Keratinocyte (primary cell): ENCODE results near the gene AMBRA1. TPM values are rescaled to one million over a fixed set of nuclear protein-coding genes. Genes with fewer than 3 reads are reported as not detected.

Experiments used
- DNase-seq: peaks from one replicate; pipeline ENCODE4 v3.0.0-alpha.2; 2011; ENCODE audit warnings: low read depth, missing footprints, low spot score
- FAIRE-seq: peaks from 2 replicates; lab custom pipeline; 2011; peaks lifted over from hg19 to GRCh38; lab: Jason Lieb, UNC
- H2AFZ ChIP-seq: 2 replicates; pipeline ENCODE4 v1.6.0; 2012; ENCODE audit warnings: low read length, control low read depth, inconsistent platforms; ENCODE audit not compliant: control insufficient read depth
- H3K27ac ChIP-seq: 2 replicates; pipeline ENCODE4 v1.5.1; 2011; ENCODE audit warnings: low read length; ENCODE audit not compliant: control insufficient read depth, insufficient read depth
- H3K27me3 ChIP-seq: 3 replicates; pipeline ENCODE4 v1.6.0; 2011; ENCODE audit warnings: low read length; ENCODE audit not compliant: control insufficient read depth, insufficient read depth; ENCODE audit errors: extremely low read depth
- H3K36me3 ChIP-seq, 2 experiments: 2 replicates in 1 of 2; 3 replicates in 1 of 2; pipeline ENCODE4 v1.5.1; 2011; ENCODE audit warnings: low read length in 2 of 2, mild to moderate bottlenecking in 1 of 2; ENCODE audit not compliant: control insufficient read depth in 2 of 2, insufficient read depth in 2 of 2; ENCODE audit errors: extremely low read depth in 1 of 2
- H3K4me1 ChIP-seq: 3 replicates; pipeline ENCODE4 v1.5.1; 2011; ENCODE audit warnings: low read length; ENCODE audit not compliant: control insufficient read depth, insufficient read depth; ENCODE audit errors: extremely low read depth
- H3K4me2 ChIP-seq: 3 replicates; pipeline ENCODE4 v1.6.0; 2011; ENCODE audit warnings: low read depth, low read length; ENCODE audit not compliant: control insufficient read depth, insufficient read depth; ENCODE audit errors: extremely low read depth
- H3K4me3 ChIP-seq, 3 experiments: fragments of 200-600 bp in 1 of 3; sonication (generic) in 1 of 3; 2 replicates in 2 of 3; 3 replicates in 1 of 3; pipeline ENCODE4 v1.5.1; 2011 to 2016; ENCODE audit warnings: low read length in 3 of 3, mild to moderate bottlenecking in 3 of 3, control low read depth in 2 of 3, inconsistent platforms in 1 of 3, low read depth in 1 of 3, mixed read lengths in 1 of 3, mixed run types in 1 of 3, moderate library complexity in 1 of 3; ENCODE audit not compliant: control insufficient read depth in 2 of 3, insufficient read depth in 2 of 3; ENCODE audit errors: extremely low read depth in 1 of 3
- H3K79me2 ChIP-seq: 2 replicates; pipeline ENCODE4 v1.6.0; 2012; ENCODE audit warnings: low read length; ENCODE audit not compliant: control insufficient read depth, insufficient read depth
- H3K9ac ChIP-seq: 3 replicates; pipeline ENCODE4 v1.6.0; 2011; ENCODE audit warnings: low read length; ENCODE audit not compliant: control insufficient read depth, insufficient read depth; ENCODE audit errors: extremely low read depth
- H3K9me1 ChIP-seq: 3 replicates; pipeline ENCODE4 v1.6.0; 2011; ENCODE audit warnings: low read length; ENCODE audit not compliant: control insufficient read depth, insufficient read depth; ENCODE audit errors: extremely low read depth
- H3K9me3 ChIP-seq: 2 replicates; pipeline ENCODE4 v1.5.1; 2012; ENCODE audit warnings: low read depth, low read length; ENCODE audit not compliant: control insufficient read depth
- H4K20me1 ChIP-seq: 3 replicates; pipeline ENCODE4 v1.6.0; 2011; ENCODE audit warnings: low read length; ENCODE audit not compliant: control insufficient read depth, insufficient read depth; ENCODE audit errors: extremely low read depth
- CTCF ChIP-seq, 3 experiments: IDR thresholded peaks in 1 of 3; conservative IDR thresholded peaks in 1 of 3; optimal IDR thresholded peaks in 1 of 3; 2 replicates in 2 of 3; 3 replicates in 1 of 3; pipeline versions ENCODE3 to v1.5.1; 2011; ENCODE audit warnings: low read length in 3 of 3, mild to moderate bottlenecking in 3 of 3, moderate library complexity in 2 of 3, control low read depth in 1 of 3, inconsistent platforms in 1 of 3; ENCODE audit not compliant: insufficient read depth in 2 of 3; ENCODE audit errors: extremely low read depth in 1 of 3
- EZH2 ChIP-seq: IDR thresholded peaks from one replicate; pipeline ENCODE4 v1.6.1; 2012; ENCODE audit warnings: inconsistent platforms, mild to moderate bottlenecking, low read length, moderate library complexity
- dilution Hi-C: fragments of 300-500 bp; cut with MboI; formaldehyde crosslinking; loops from one replicate; pipeline ENCODE4 v1.7.0; 2020; ENCODE audit warnings: low sequenced_read_pairs; ENCODE audit not compliant: extremely low pct_ligation_motif_present
- polyA plus RNA-seq, 5 experiments: library from polyadenylated mRNA; depleted of rRNA in 3 of 5; stranded (reverse) in 3 of 5; stranded (forward) in 1 of 5; unstranded in 1 of 5; fragments of >200 nt; gene quantifications; 1 replicate in 1 of 5; 2 replicates in 3 of 5; 3 replicates in 1 of 5; pipeline versions ENCODE4 v1.2.1 to v1.2.3, GENCODE V29; 2011 to 2012; ENCODE audit warnings: missing spikeins in 2 of 5, low read depth in 1 of 5, low replicate concordance in 1 of 5

AMBRA1 gene
- polyA plus RNA-seq, 1 donor (not counting 4 experiments of a cell fraction or from before 2014, with no cell fraction given) = 10.5 TPM

DNA sequence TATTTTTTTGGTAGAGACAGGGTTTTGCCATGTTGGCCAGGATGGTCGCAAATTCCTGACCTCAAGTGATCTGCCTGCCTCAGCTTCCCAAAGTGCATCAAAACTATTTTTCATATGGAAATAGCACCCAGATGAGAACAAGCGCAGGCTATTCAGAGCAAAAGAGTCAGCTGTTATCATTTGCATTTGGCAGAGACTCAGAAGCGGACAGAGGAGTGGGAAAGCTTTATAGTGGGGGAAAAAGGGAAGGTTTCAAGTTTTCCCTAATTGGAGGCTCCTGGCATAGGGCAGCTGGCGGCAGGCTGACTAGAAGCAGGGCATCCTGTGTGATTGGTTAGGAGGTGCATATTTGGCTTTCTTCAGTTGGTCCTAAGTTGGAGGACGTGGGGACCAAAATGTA, 43.7 kb upstream of the AMBRA1 start:
- DNase-seq (no peak), FAIRE-seq (no peak)
- Histone ChIP-seq H3K9ac (no peak overlapping the region), H2AFZ (no peak overlapping the region), H3K27ac (no peak overlapping the region), H4K20me1 (no peaks in the 10 kb centered on the region), H3K9me1 (no peaks in the 10 kb centered on the region), H3K4me3 (no peak overlapping the region), H3K4me2 (no peak overlapping the region), H3K79me2 (no peaks in the 10 kb centered on the region), H3K36me3 (peaks cover under 1 to 6% of the 10 kb centered on the region in 2 experiments), H3K4me1 (no peaks in the 10 kb centered on the region), H3K27me3 (no peaks in the 10 kb centered on the region), H3K9me3 (no peaks in the 10 kb centered on the region)
- no peak for TF ChIP-seq CTCF (optimal IDR thresholded peaks at IDR 0.05 in 1 of 3, IDR thresholded peaks at IDR 0.05 in 1 of 3, conservative IDR thresholded peaks at IDR 0.05 in 1 of 3; ENCODE audit: extremely low read depth in 1 of 3, insufficient read depth in 2 of 3, low read length in 3 of 3)
- no peak for TF ChIP-seq EZH2
- dilution Hi-C loops = no loop called here

- no peaks in the 10 kb centered on the region for H3K9me1 ChIP-seq
- H3K27me3 ChIP-seq = no peaks in the 10 kb centered on the region
- no peaks in the 10 kb centered on the region for H4K20me1 ChIP-seq
- TF ChIP-seq CTCF (optimal IDR thresholded peaks at IDR 0.05 in 1 of 3, IDR thresholded peaks at IDR 0.05 in 1 of 3, conservative IDR thresholded peaks at IDR 0.05 in 1 of 3; ENCODE audit: extremely low read depth in 1 of 3, insufficient read depth in 2 of 3, low read length in 3 of 3) (no peak), EZH2 (no peak)
- H3K4me1 ChIP-seq = no peaks in the 10 kb centered on the region
- no peaks in the 10 kb centered on the region for H3K9me3 ChIP-seq
- H2AFZ ChIP-seq = no peak overlapping the region
- no peak overlapping the region for H3K9ac ChIP-seq
- no peak overlapping the region for H3K4me3 ChIP-seq
- peaks cover 2 to 10% of the 10 kb centered on the region in 2 experiments for H3K36me3 ChIP-seq
- no peaks in the 10 kb centered on the region for H3K79me2 ChIP-seq
- no peak overlapping the region for H3K4me2 ChIP-seq
- dilution Hi-C loops = no loop called here
- no peak for FAIRE-seq
- DNase-seq = no peak
- no peak overlapping the region for H3K27ac ChIP-seq
These were observed 41.8 kb upstream of the AMBRA1 start for GRCh38 chr11:46635557-46636139.
